K562 (cell line): ENCODE measurements around the gene FAM234B. TPM values are rescaled to one million over a fixed set of nuclear protein-coding genes. Genes with fewer than 3 reads are reported as not detected.
A peak's percentile ranks its signal among the peaks of the same experiment; 100 is the strongest.

ENCODE experiments used
- ATAC-seq: fragments of 200-7000 bp; cut with Tn5 transposase; 3 replicates; pipeline ENCODE4 v1.9.1; 2020; ENCODE audit warnings: moderate library complexity
- BruUV-seq: library from RNA; stranded (reverse); fragments of 400-500 nt; replicated peaks from 2 replicates; lab custom pipeline; 2021; lab: Mats Ljungman, UMichigan
- CTCF ChIA-PET: fragments of 300-600 bp; formaldehyde crosslinking; extraction: SDS; loops from one replicate; lab custom pipeline; 2021; ENCODE audit warnings: low intra/inter-chr PET ratio; lab: Yijun Ruan, JAX
- POLR2A ChIA-PET: fragments of 300-600, 350-650 bp; sonication (Branson Sonifier 250); formaldehyde crosslinking; extraction: SDS; loops from one replicate; lab custom pipeline; 2021; ENCODE audit warnings: antibody characterized with exemption, inconsistent platforms; lab: Yijun Ruan, JAX
- DNase-seq, 4 experiments: peaks; one replicate each; pipeline versions ENCODE4 v3.0.0 to v3.0.0-alpha.2; 2011 to 2018; ENCODE audit warnings: low spot score in 3 of 4, mixed read lengths in 3 of 4; ENCODE audit errors: extremely low read depth in 1 of 4
- FAIRE-seq: peaks from 2 replicates; lab custom pipeline; 2011; peaks lifted over from hg19 to GRCh38; lab: Jason Lieb, UNC
- H2AFZ ChIP-seq: 2 replicates; pipeline ENCODE4 v1.6.0; 2011; ENCODE audit warnings: low read depth, low read length, control low read depth, inconsistent platforms
- H3K27ac ChIP-seq: fragments of 200-600 bp; 3 replicates; pipeline ENCODE4 v1.8.0; 2011; ENCODE audit warnings: low read depth, mild to moderate bottlenecking, control low read depth, inconsistent platforms, low read length, moderate library complexity, mixed read lengths; ENCODE audit errors: extremely low read depth
- H3K27me3 ChIP-seq, 2 experiments: fragments of 300-600 bp in 1 of 2; 2 replicates in 1 of 2; 3 replicates in 1 of 2; pipeline versions ENCODE4 v1.6.0 to v1.8.0; 2011; ENCODE audit warnings: inconsistent platforms in 2 of 2, low read length in 2 of 2, mild to moderate bottlenecking in 1 of 2, mixed read lengths in 1 of 2, moderate library complexity in 1 of 2; ENCODE audit not compliant: control insufficient read depth in 2 of 2, insufficient read depth in 2 of 2
- H3K36me3 ChIP-seq: fragments of 300-600 bp; 3 replicates; pipeline ENCODE4 v1.8.0; 2011; ENCODE audit warnings: mild to moderate bottlenecking, low read length, inconsistent platforms; ENCODE audit not compliant: control insufficient read depth, insufficient read depth
- H3K4me1 ChIP-seq, 2 experiments: fragments of 200-600 bp in 1 of 2; replicated peaks in 1 of 2; 2 replicates in 1 of 2; 3 replicates in 1 of 2; pipeline versions ENCODE4 v1.5.1 to v1.8.0; 2011; ENCODE audit warnings: inconsistent platforms in 2 of 2, low read length in 2 of 2, mild to moderate bottlenecking in 1 of 2, mixed read lengths in 1 of 2, moderate library complexity in 1 of 2; ENCODE audit not compliant: control insufficient read depth in 2 of 2, insufficient read depth in 2 of 2
- H3K4me2 ChIP-seq: 2 replicates; pipeline ENCODE4 v1.6.1; 2011; ENCODE audit warnings: low read length, control low read depth, inconsistent platforms, mixed read lengths; ENCODE audit not compliant: insufficient read depth
- H3K4me3 ChIP-seq: fragments of 200-600 bp; sonication (generic), shearing (Covaris generic); 2 replicates; pipeline ENCODE4 v1.5.1; 2016; ENCODE audit warnings: control low read depth, inconsistent platforms
- H3K79me2 ChIP-seq: fragments of 200-600 bp; 3 replicates; pipeline ENCODE4 v1.8.0; 2011; ENCODE audit warnings: low read length, inconsistent platforms; ENCODE audit not compliant: control insufficient read depth, insufficient read depth
- H3K9ac ChIP-seq, 2 experiments: 2 replicates each; pipeline versions ENCODE4 v1.6.0 to v1.6.1; 2011; ENCODE audit warnings: low read depth in 2 of 2, low read length in 2 of 2, control low read depth in 1 of 2, inconsistent platforms in 1 of 2, mild to moderate bottlenecking in 1 of 2, mixed read lengths in 1 of 2; ENCODE audit not compliant: insufficient read depth in 1 of 2
- H3K9me1 ChIP-seq: one replicate; pipeline ENCODE4 v1.6.0; 2011; ENCODE audit warnings: inconsistent platforms, mild to moderate bottlenecking, low read length, moderate library complexity; ENCODE audit not compliant: control insufficient read depth, insufficient read depth
- H3K9me3 ChIP-seq: replicated peaks from 2 replicates; pipeline ENCODE4 v1.5.1; 2011; ENCODE audit warnings: low read depth, low read length, inconsistent platforms; ENCODE audit not compliant: control insufficient read depth, insufficient read depth
- H4K20me1 ChIP-seq: replicated peaks from 2 replicates; pipeline ENCODE4 v1.6.1; 2011; ENCODE audit warnings: low read length, inconsistent platforms, mixed read lengths; ENCODE audit not compliant: control insufficient read depth, insufficient read depth
- ATF3 ChIP-seq, 2 experiments: fragments of 450-650 bp in 1 of 2; sonication (generic) in 1 of 2; formaldehyde crosslinking in 1 of 2; IDR thresholded peaks in 1 of 2; conservative IDR thresholded peaks in 1 of 2; 2 replicates each; pipeline versions ENCODE4 v1.6.1 to v1.8.1; 2016 to 2023; ENCODE audit warnings: mild to moderate bottlenecking in 2 of 2, moderate library complexity in 2 of 2, inconsistent platforms in 1 of 2, missing genetic modification reagents in 1 of 2
- GATAD2A ChIP-seq: fragments of 450-650 bp; IDR thresholded peaks from 2 replicates; pipeline ENCODE4 v1.6.1; 2017
- PYGO2 ChIP-seq: fragments of 450-650 bp; IDR thresholded peaks from 2 replicates; pipeline ENCODE4 v1.6.1; 2016; ENCODE audit warnings: mild to moderate bottlenecking, missing genetic modification characterization, moderate library complexity, missing compliant biosample characterization
- XRCC5 ChIP-seq: fragments of 200-400 bp; formaldehyde crosslinking; IDR thresholded peaks from 2 replicates; pipeline ENCODE4 v1.6.1; 2017; ENCODE audit warnings: low read depth, mild to moderate bottlenecking, low read length
- ZNF398 ChIP-seq: fragments of 250-450 bp; sonication (Bioruptor Pico); IDR thresholded peaks from 2 replicates; pipeline ENCODE4 v1.8.0; 2021; ENCODE audit warnings: moderate library complexity, mild to moderate bottlenecking, inconsistent platforms
- WGBS: fragments of 100-300 bp; shearing (Covaris generic); methylation state at CpG from one replicate; pipeline ENCODE4 v1.1.6; 2016; ENCODE audit warnings: low coverage, mixed read lengths; ENCODE audit not compliant: insufficient coverage; ENCODE audit errors: missing lambda C conversion rate; 5-methylcytosine and 5-hydroxymethylcytosine counted together
- in situ Hi-C: fragments of 300-500 bp; cut with MboI; formaldehyde crosslinking; loops from 4 replicates; pipeline ENCODE4 v1.15.0; 2018; ENCODE audit warnings: inconsistent platforms, mixed read lengths
- intact Hi-C: fragments of 100-400 bp; cut with micrococcal nuclease; formaldehyde crosslinking; loops from 2 replicates; pipeline ENCODE4 v1.14.2; 2022
- polyA plus RNA-seq, 8 experiments: library from polyadenylated mRNA; depleted of rRNA in 4 of 8; stranded (reverse) in 5 of 8; unstranded in 3 of 8; fragments of >200 nt; fragmentation: Nextera tagmentation in 2 of 8; fragmentation: Illumina TruSeq in 1 of 8; extraction: Ambion mirVana in 2 of 8; extraction: Trizol in 1 of 8; gene quantifications; 2 replicates each; pipeline versions ENCODE4 v1.2.1 to v1.2.3, GENCODE V29; 2011 to 2014; ENCODE audit warnings: inconsistent platforms in 1 of 8, missing spikeins in 1 of 8
- total RNA-seq, 7 experiments: library from RNA; depleted of rRNA in 6 of 7; stranded (reverse); fragments of >200 nt in 6 of 7; fragmentation: Illumina TruSeq in 2 of 7; extraction: Trizol in 2 of 7; gene quantifications; 2 replicates each; pipeline versions ENCODE4 v1.2.1 to v1.2.3, GENCODE V29; 2011 to 2021; ENCODE audit warnings: low replicate concordance in 1 of 7
- TF ChIP-seq, protein P1 (sequence below): fragments of 450-650 bp; IDR thresholded peaks from 2 replicates; pipeline ENCODE4 v1.6.1; 2016; ENCODE audit warnings: antibody characterized with exemption

The FAM234B gene
- total and polyA plus RNA-seq, 9 of the 15 experiments (the other 6 are each of a cell fraction or from before 2014, with no cell fraction given), result 1.00 to 4.3 (median 2.0) TPM

GRCh38 chr12:13044002-13044905 is at the start of gene FAM234B (continued):
- TF ChIP-seq ZNF398, result no peak
- no peak for TF ChIP-seq ATF3 (IDR thresholded peaks at IDR 0.05)
- TF ChIP-seq ATF3 (CRISPR knock-in tag; conservative IDR thresholded peaks at IDR 0.05), result no peak
- TF ChIP-seq GATAD2A, result 0 out of 2 replicates have a peak, but pooled peaks have one; percentile 66

DNA sequence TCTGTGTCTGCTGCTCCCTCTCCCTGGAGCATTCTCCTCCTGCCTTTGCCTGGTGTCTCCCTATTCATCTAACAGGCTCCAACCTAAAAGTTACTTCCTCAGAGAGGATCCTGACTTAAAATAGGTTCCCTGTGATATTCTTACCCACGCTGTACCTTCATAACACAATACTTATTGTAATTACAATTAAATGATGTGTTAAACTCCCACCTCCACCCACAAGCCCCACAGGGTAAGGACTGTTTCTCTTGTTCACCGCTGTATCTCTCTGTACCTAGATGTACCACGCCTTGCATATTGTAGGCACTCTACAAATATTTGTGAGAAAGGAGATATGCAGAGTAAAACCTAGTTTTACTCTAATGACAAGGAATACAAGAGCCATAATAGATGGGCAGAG is 49.1 kb upstream of the FAM234B start:
- Histone ChIP-seq H3K4me2 (no peak overlapping the region), H3K27ac (no peak overlapping the region), H3K27me3 (no peaks in the 10 kb centered on the region)
- POLR2A ChIA-PET, result no interaction called here
- intact Hi-C loops, result no loop called here
- in situ Hi-C loops, result no loop called here
- FAIRE-seq, result no peak
- WGBS, result 74% methylated on average over 3 of the region's 3 CpGs
- BruUV-seq, result no TSS peak
- no peak for ATAC-seq
- TF ChIP-seq PYGO2 (tag) (no peak), XRCC5 (no peak)
- TF ChIP-seq, protein P1, sequence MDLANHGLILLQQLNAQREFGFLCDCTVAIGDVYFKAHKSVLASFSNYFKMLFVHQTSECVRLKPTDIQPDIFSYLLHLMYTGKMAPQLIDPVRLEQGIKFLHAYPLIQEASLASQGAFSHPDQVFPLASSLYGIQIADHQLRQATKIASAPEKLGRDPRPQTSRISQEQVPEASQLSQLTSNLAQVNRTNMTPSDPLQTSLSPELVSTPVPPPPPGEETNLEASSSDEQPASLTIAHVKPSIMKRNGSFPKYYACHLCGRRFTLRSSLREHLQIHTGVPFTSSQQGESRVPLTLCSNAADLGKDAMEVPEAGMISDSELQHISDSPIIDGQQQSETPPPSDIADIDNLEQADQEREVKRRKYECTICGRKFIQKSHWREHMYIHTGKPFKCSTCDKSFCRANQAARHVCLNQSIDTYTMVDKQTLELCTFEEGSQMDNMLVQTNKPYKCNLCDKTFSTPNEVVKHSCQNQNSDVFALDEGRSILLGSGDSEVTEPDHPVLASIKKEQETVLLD, result no peak
- TF ChIP-seq, all 486 proteins: peak for 0
- Histone ChIP-seq H2AFZ (no peak overlapping the region), H4K20me1 (0 out of 2 replicates have a peak, but pooled peaks cover 5% of the 10 kb centered on the region), H3K4me1 (peaks cover 5 to 6% of the 10 kb centered on the region in 2 experiments; a peak in 4 of 5 replicates), H3K36me3 (no peaks in the 10 kb centered on the region), H3K9ac (no peak overlapping the region), H3K9me1 (no peaks in the 10 kb centered on the region), H3K4me3 (no peak overlapping the region), H3K79me2 (no peaks in the 10 kb centered on the region), H3K9me3 (no peaks in the 10 kb centered on the region)
- no peak for DNase-seq
- CTCF ChIA-PET, result interaction anchor here (0.6 kb wide), 1 partner anchor 1411 kb away, joined by 4 read pairs; no protein-coding TSS in a partner anchor
